ENCODE data around the gene SOX13. TPM values are rescaled to one million over a fixed set of nuclear protein-coding genes. Genes with fewer than 3 reads are reported as not detected.
A peak's percentile ranks its signal among the peaks of the same experiment; 100 is the strongest.

SOX13 gene
- total RNA-seq, 2 donors from 2014 or later = 91.9 to 95.9 TPM

- H3K4me3 ChIP-seq = no peak overlapping the region
- 25% methylated on average over 5 of the region's 5 CpGs for WGBS
These were observed 54.8 kb downstream of the SOX13 start for GRCh38 chr1:204127597-204128242.

GRCh38 chr1:204128464-204128963 is 55.6 kb downstream of the SOX13 start:
- DNase-seq (ENCODE audit: low spot score) = no peak
- no peaks in the 10 kb centered on the region for H3K9me3 ChIP-seq
- peak overlapping the region in 1 of 2 donors; percentile 33 for H3K4me3 ChIP-seq
- H3K4me1 ChIP-seq (replicated peaks) = peaks cover 38% of the 10 kb centered on the region
- peak overlapping the region; percentile 86 to 93 for H3K27ac ChIP-seq
- peaks cover 3 to 5% of the 10 kb centered on the region in 2 donors for H3K36me3 ChIP-seq
- TF ChIP-seq POLR2AphosphoS5 (IDR thresholded peaks at IDR 0.05) (no peak), POLR2A (IDR thresholded peaks at IDR 0.05) (no peak), CTCF (IDR thresholded peaks at IDR 0.05) (no peak)
- H3K27me3 ChIP-seq (replicated peaks; ENCODE audit: insufficient read depth) = no peaks in the 10 kb centered on the region
- intact Hi-C loops (cut with DNase I) = loop anchor here (1.0 kb wide), 1 partner anchor 257 kb away; no protein-coding TSS in a partner anchor
- 69% methylated on average over 4 of the region's 4 CpGs for WGBS

More at GRCh38 chr1:204127597-204128242, 54.8 kb downstream of the SOX13 start:
- peaks cover 38% of the 10 kb centered on the region for H3K4me1 ChIP-seq (replicated peaks)
- DNase-seq (ENCODE audit: low spot score) = peak; percentile 82
- peak overlapping the region; percentile 86 to 93 for H3K27ac ChIP-seq
- TF ChIP-seq POLR2A (IDR thresholded peaks at IDR 0.05) (no peak), POLR2AphosphoS5 (IDR thresholded peaks at IDR 0.05) (peak; percentile 84), CTCF (IDR thresholded peaks at IDR 0.05) (peak; percentile 97 to 100 (median 98))
- no peaks in the 10 kb centered on the region for H3K27me3 ChIP-seq (replicated peaks; ENCODE audit: insufficient read depth)
- H3K36me3 ChIP-seq = peaks cover 5 to 11% of the 10 kb centered on the region in 2 donors
- intact Hi-C loops (cut with DNase I) = loop anchor here (1.0 to 2.0 kb wide), 2 partner anchors 55 to 256 kb away; partner anchors contain the start of gene SOX13
- H3K9me3 ChIP-seq = no peaks in the 10 kb centered on the region

GRCh38 chr1:204128964-204129896 is 56.3 kb downstream of the SOX13 start:
- Histone ChIP-seq H3K4me1 (replicated peaks) (peaks cover 38% of the 10 kb centered on the region), H3K4me3 (peak overlapping the region; percentile 21 to 33), H3K9me3 (no peaks in the 10 kb centered on the region), H3K27ac (peak overlapping the region; percentile 86 to 93), H3K36me3 (peaks cover 0 to 5% of the 10 kb centered on the region in 2 donors), H3K27me3 (replicated peaks; ENCODE audit: insufficient read depth) (no peaks in the 10 kb centered on the region)
- 11% methylated on average over 29 of the region's 29 CpGs for WGBS
- DNase-seq (ENCODE audit: low spot score) = peak; percentile 93
- peak; percentile 32 for TF ChIP-seq POLR2A (IDR thresholded peaks at IDR 0.05)
- peak; percentile 91 to 98 (median 94) for TF ChIP-seq CTCF (IDR thresholded peaks at IDR 0.05)
- TF ChIP-seq POLR2AphosphoS5 (IDR thresholded peaks at IDR 0.05) = peak; percentile 62
- intact Hi-C loops (cut with DNase I) = loop anchor here (1.0 kb wide), 1 partner anchor 258 kb away; no protein-coding TSS in a partner anchor

- Histone ChIP-seq H3K9me3 (no peaks in the 10 kb centered on the region), H3K4me1 (replicated peaks) (peaks cover 38% of the 10 kb centered on the region), H3K27me3 (replicated peaks; ENCODE audit: insufficient read depth) (no peaks in the 10 kb centered on the region), H3K36me3 (no peaks in the 10 kb centered on the region), H3K4me3 (no peak overlapping the region), H3K27ac (peak overlapping the region; percentile 86 to 93)
- intact Hi-C loops (cut with DNase I) = no loop called here
- TF ChIP-seq POLR2AphosphoS5 (IDR thresholded peaks at IDR 0.05) = no peak
- TF ChIP-seq POLR2A (IDR thresholded peaks at IDR 0.05) = no peak
- TF ChIP-seq CTCF (IDR thresholded peaks at IDR 0.05) = no peak
- 53% methylated on average over 4 of the region's 4 CpGs for WGBS
- no peak for DNase-seq (ENCODE audit: low spot score)
These were observed 57.3 kb downstream of the SOX13 start for GRCh38 chr1:204130178-204130577.
